Measurements from ENCODE around the gene AGPAT1.
"Not testable (repeated sequence)": the region's sequence is repeated elsewhere in the genome, so short reads cannot be mapped to it uniquely, and the experiment has no call there.

The AGPAT1 gene

GRCh38 chr6:32146687-32147086, 29.2 kb downstream of the AGPAT1 start:
- DNase-seq = no peak

- no peak for DNase-seq
Measured at GRCh38 chr6:32146287-32146686, 29.6 kb downstream of the AGPAT1 start.

DNA sequence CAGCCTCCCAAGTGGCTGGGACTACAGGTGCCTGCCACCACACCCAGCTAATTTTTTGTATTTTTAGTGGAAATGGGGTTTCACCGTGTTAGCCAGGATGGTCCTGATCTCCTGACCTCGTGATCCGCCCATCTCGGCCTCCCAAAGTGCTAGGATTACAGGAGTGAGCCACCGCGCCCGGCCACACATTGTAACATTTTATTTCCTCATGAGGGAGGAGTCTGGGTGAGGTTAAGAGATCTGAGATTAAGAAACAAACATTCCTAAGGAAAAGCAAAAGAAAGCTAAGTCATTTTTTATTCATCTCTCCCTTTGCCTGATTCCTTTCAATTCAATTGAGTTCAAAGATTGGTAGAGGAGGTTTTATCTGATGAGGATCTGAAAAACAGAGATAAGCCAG, 31.6 kb downstream of the AGPAT1 start:
- not testable (repeated sequence) for DNase-seq

GRCh38 chr6:32140420-32141046, 35.4 kb downstream of the AGPAT1 start:
- DNase-seq = no peak

DNA sequence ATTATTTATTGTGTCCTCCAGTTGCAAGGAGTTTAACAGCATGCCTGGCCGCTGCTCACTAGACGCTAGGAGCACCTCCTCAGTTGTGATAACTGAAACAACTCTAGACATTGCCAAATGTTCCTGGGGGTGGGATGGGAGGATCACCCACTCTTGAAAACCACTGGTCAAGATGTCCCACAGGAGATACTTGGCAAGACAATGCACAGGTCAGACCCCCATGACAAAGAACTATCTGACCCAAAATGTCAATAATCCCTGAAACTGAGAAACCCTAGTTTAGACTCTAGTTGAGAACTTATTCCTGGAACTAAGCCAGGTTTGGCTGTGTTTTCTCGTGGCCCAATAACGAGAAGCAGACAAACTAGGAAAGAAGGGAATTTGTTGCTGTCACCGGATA, 36.3 kb downstream of the AGPAT1 start:
- DNase-seq = no peak

DNA sequence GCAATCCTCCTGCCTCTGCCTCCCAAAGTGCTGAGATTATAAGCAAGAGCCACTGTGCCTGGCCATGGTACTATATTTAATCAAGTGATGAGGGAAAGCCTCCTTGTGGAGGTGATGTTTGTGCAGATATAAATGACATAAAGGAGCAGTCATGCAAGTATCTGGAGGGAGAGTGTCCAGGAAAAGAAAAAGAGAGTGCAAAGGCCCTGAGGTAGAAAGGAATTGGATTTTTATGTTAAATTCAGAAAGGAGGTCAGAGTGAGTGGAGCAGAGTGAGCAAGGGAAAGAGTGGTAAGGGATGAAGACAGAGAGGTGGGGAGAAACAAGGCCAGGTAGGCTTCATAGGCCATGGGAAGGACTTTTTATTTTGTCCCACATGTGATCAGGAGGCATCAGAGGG, 38.4 kb downstream of the AGPAT1 start:
- no peak for DNase-seq

GRCh38 chr6:32133786-32134185, 42.1 kb downstream of the AGPAT1 start:
- DNase-seq = no peak

GRCh38 chr6:32132110-32132509, 43.8 kb downstream of the AGPAT1 start:
- DNase-seq = no peak

- DNase-seq = no peak
Measured at GRCh38 chr6:32131439-32131948, 44.4 kb downstream of the AGPAT1 start.

- DNase-seq = no peak
Measured at GRCh38 chr6:32129297-32130088, 46.4 kb downstream of the AGPAT1 start.

DNA sequence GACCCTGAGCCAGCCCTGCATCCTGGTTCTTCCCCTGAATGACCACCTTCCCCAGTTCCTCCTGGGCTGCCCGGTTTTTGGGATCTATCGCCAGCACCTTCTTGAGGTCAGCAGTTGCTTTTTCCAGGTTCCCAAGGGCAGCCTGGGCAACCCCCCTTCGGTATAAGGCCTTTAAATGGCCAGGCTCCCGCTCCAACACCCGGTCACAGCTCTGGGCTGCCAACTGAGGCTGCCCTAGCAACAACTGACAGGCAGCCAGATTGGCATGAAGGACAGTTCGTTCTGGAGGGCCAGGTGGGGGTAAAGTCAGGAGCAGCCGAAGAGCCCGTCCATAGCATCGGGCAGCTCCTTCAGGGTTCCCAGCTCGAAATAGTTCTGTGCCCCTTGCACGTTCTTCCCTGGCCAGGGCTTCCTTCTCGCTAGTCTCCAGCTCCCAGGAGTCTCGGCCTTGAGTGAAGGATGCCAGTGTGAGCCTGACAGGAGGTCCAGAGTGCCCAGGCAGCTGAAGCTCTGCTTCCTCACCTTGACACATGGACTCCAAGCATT, 47.1 kb downstream of the AGPAT1 start:
- no peak for DNase-seq

DNA sequence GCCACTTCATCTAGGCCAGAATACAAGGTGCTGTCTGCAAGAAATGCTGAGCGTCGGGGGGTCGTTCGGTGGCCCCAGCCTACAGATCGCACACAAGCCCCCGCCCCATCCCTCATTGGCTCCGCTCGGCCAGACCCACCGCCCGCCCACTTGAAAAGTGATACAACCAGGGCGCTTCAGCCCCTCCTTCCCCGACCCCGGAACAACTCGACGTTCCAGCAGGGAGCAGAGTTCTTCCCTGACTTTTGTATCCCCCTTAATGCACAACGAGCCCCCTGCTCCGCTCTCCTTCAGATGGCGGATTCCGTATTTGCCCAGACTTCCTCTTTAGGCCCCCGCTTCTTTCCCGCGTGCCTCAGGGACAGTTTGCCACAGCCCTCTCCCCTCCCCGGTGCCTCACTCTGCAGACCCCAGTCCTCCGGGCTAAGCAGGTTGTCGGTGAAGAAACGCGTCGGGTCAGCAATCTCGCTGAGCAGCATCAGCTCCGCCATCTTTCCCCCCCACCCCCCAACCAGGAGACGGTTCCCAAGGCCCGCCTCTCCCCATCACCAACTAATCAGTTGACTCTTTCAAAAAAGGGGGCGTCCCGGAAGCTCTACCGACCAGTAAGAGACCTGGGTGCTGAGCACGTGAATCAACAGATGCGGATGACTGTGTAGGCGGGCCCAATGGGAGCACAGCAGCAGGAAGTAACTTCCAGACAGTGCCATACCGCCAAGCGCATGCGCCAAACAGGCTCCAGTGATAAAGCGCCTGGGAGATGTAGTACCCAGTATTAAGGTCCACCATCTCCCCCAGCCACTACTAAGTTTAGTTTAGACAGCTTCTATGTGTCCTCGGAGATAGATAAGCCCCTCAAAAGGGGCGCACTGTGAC, 47.9 kb downstream of the AGPAT1 start, which contains the start of gene ATF6B:
Gene ATF6B, minus strand, starts transcription at position 530 of the 876 bp plus-strand sequence. Its CDS starts 39 bp downstream, at position 491.
- DNase-seq = peak; percentile 98

GRCh38 chr6:32127409-32127716, 48.5 kb downstream of the AGPAT1 start:
- no peak for DNase-seq

GRCh38 chr6:32126880-32127279, 49.0 kb downstream of the AGPAT1 start:
- DNase-seq = no peak

- no peak for DNase-seq
Measured at GRCh38 chr6:32123681-32124080, 52.2 kb downstream of the AGPAT1 start.

DNA sequence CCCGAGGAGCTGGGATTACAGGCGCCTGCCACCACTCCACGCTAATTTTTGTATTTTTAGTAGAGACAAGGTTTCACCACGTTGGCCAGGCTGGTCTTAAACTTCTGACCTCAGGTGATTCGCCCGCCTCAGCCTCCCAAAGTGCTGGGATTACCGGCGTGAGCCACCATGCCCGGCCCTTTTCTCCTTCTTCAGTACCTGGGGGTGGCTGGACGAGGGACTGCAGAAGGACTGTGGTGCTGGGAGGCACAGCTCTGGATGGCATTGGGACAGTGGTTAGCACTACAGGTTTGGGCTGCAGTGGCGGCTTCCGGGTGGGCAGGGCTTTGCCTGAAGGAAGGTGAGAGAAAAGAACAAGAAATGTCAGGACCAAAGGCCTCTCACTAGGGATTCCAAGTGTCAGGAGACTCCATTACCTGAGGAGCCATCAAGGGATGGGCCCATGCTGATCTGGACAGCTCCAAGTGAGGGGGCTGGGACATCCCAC, 55.3 kb downstream of the AGPAT1 start:
- no peak for DNase-seq

DNA sequence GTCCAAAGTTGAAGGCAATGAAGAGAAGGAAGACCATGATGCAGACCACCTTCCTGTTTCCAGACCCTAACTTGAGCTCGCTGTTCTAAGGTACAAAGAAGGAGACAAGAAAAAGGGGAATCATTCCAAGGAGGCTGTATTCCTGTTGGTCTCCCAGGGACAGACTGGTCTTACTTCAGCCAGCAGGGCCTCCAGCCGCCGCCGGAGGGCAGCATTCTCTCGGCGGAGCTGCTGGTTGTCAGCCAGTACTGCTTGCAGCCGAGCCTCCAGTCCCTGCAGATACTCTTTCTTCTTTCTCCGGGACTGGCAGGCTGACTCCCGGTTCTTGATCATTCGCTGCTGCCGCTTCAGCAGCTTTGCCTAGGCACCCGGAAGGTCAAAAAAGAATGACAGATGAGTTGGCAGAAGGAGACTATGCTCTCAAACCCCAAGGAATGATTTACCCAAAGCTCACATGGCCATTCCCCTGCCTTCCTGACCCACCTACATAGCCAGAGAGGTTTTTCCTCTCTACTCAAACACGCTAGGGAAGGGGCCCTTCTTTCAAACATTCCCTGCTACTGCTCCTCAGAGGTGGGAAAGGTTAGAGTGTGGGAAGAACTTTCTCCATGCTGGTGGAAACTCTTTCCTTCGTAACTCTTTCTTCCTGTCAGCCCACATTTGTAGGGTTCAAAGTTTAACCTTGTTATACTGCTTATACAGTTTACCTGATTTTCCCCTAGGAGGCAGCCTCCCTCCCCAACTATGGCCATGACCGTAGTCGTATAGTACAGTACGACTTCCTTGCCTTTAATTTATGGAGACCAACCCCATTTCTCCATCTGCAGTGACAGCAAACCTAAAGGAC, 56.9 kb downstream of the AGPAT1 start:
- no peak for DNase-seq

All from NCI-H2029 treated with DMSO at 0.1 percent for 48 hours (cell line).